Endothelial cell (in vitro differentiated cells): ENCODE results near the gene SLC18B1. TPM values are rescaled to one million over a fixed set of nuclear protein-coding genes. Genes with fewer than 3 reads are reported as not detected.

ENCODE experiments used
- DNase-seq: peaks from one replicate; pipeline ENCODE4 v3.0.0; 2021; ENCODE audit warnings: low spot score
- H3K27ac Mint-ChIP-seq: one replicate; pipeline ENCODE4 v1.8.0; 2021; ENCODE audit warnings: mixed read lengths, inconsistent platforms; ENCODE audit not compliant: unreplicated experiment
- H3K27me3 Mint-ChIP-seq: one replicate; pipeline ENCODE4 v1.8.0; 2021; ENCODE audit warnings: mild to moderate bottlenecking, moderate library complexity, mixed read lengths, inconsistent platforms; ENCODE audit not compliant: unreplicated experiment
- H3K36me3 Mint-ChIP-seq: one replicate; pipeline ENCODE4 v1.8.0; 2021; ENCODE audit warnings: mild to moderate bottlenecking, low read depth, mixed read lengths, inconsistent platforms; ENCODE audit not compliant: unreplicated experiment
- H3K4me1 Mint-ChIP-seq: one replicate; pipeline ENCODE4 v1.8.0; 2021; ENCODE audit warnings: mild to moderate bottlenecking, mixed read lengths, inconsistent platforms; ENCODE audit not compliant: unreplicated experiment
- H3K4me3 Mint-ChIP-seq: one replicate; pipeline ENCODE4 v1.8.0; 2021; ENCODE audit warnings: mild to moderate bottlenecking, mixed read lengths, inconsistent platforms; ENCODE audit not compliant: unreplicated experiment
- H3K9me3 Mint-ChIP-seq: one replicate; pipeline ENCODE4 v1.8.0; 2021; ENCODE audit warnings: mixed read lengths, inconsistent platforms; ENCODE audit not compliant: unreplicated experiment
- CTCF ChIP-seq: fragments of 200-600 bp; sonication (generic); IDR thresholded peaks from one replicate; pipeline ENCODE4 v1.5.0; 2021; ENCODE audit warnings: antibody characterized with exemption; ENCODE audit not compliant: unreplicated experiment
- total RNA-seq: library from RNA; stranded (reverse); fragmentation: NEBNext Ultra II Directional; extraction: Animal tissue kit (Norgen Biotek cat#: 25700); gene quantifications from one replicate; pipeline ENCODE4 v1.2.1, GENCODE V29; 2021; ENCODE audit not compliant: unreplicated experiment

The SLC18B1 gene
- total RNA-seq, 1 donor from 2014 or later = 11.1 TPM

GRCh38 chr6:132749111-132749510 is 49.3 kb downstream of the SLC18B1 start:
- no peak for DNase-seq
- H3K36me3 Mint-ChIP-seq = no peaks in the 10 kb centered on the region
- H3K4me3 Mint-ChIP-seq = no peak overlapping the region
- no peak overlapping the region for H3K27ac Mint-ChIP-seq
- no peaks in the 10 kb centered on the region for H3K9me3 Mint-ChIP-seq
- no peak for TF ChIP-seq CTCF
- no peaks in the 10 kb centered on the region for H3K4me1 Mint-ChIP-seq
- peaks cover 2% of the 10 kb centered on the region for H3K27me3 Mint-ChIP-seq

- no peak overlapping the region for H3K27ac Mint-ChIP-seq
- H3K4me3 Mint-ChIP-seq = no peak overlapping the region
- H3K4me1 Mint-ChIP-seq = no peaks in the 10 kb centered on the region
- peaks cover 2% of the 10 kb centered on the region for H3K27me3 Mint-ChIP-seq
- H3K36me3 Mint-ChIP-seq = no peaks in the 10 kb centered on the region
- TF ChIP-seq CTCF = no peak
- no peaks in the 10 kb centered on the region for H3K9me3 Mint-ChIP-seq
- DNase-seq = no peak
Measured at GRCh38 chr6:132748446-132748845, 50.0 kb downstream of the SLC18B1 start.

GRCh38 chr6:132746048-132746447 is 52.4 kb downstream of the SLC18B1 start:
- Mint-ChIP-seq H3K36me3 (no peaks in the 10 kb centered on the region), H3K27me3 (peaks cover 2% of the 10 kb centered on the region), H3K27ac (no peak overlapping the region), H3K4me3 (no peak overlapping the region), H3K4me1 (no peaks in the 10 kb centered on the region), H3K9me3 (no peaks in the 10 kb centered on the region)
- TF ChIP-seq CTCF = no peak
- no peak for DNase-seq

- DNase-seq = no peak
- no peak for TF ChIP-seq CTCF
- no peak overlapping the region for H3K4me3 Mint-ChIP-seq
- H3K36me3 Mint-ChIP-seq = no peaks in the 10 kb centered on the region
- no peaks in the 10 kb centered on the region for H3K9me3 Mint-ChIP-seq
- H3K27ac Mint-ChIP-seq = no peak overlapping the region
- H3K4me1 Mint-ChIP-seq = peaks cover 3% of the 10 kb centered on the region
- H3K27me3 Mint-ChIP-seq = peaks cover 2% of the 10 kb centered on the region
Measured at GRCh38 chr6:132742495-132742894, 55.9 kb downstream of the SLC18B1 start.

- H3K27me3 Mint-ChIP-seq = no peaks in the 10 kb centered on the region
- no peak overlapping the region for H3K27ac Mint-ChIP-seq
- TF ChIP-seq CTCF = no peak
- H3K4me3 Mint-ChIP-seq = no peak overlapping the region
- no peaks in the 10 kb centered on the region for H3K36me3 Mint-ChIP-seq
- no peak for DNase-seq
- H3K4me1 Mint-ChIP-seq = peaks cover 3% of the 10 kb centered on the region
- no peaks in the 10 kb centered on the region for H3K9me3 Mint-ChIP-seq
Measured at GRCh38 chr6:132741281-132741680, 57.2 kb downstream of the SLC18B1 start.
